NCI-H2227 (cell line): ENCODE results near the gene CITED2.
"Not testable (repeated sequence)": the region's sequence is repeated elsewhere in the genome, so short reads cannot be mapped to it uniquely, and the experiment has no call there.

ENCODE experiments used
- DNase-seq: peaks from one replicate; lab custom pipeline; 2025; ENCODE audit not compliant: unreplicated experiment; lab: John Stamatoyannopoulos, UW

CITED2 gene

GRCh38 chr6:139364982-139365379 lies 9.5 kb downstream of the CITED2 start:
- DNase-seq = no peak

GRCh38 chr6:139364302-139364981 lies 10.0 kb downstream of the CITED2 start:
- peak; percentile 51 for DNase-seq

- DNase-seq = not testable (repeated sequence)
Measured at GRCh38 chr6:139363797-139364196, 10.7 kb downstream of the CITED2 start.

GRCh38 chr6:139363123-139363522 lies 11.3 kb downstream of the CITED2 start:
- DNase-seq = not testable (repeated sequence)

- no peak for DNase-seq
Measured at GRCh38 chr6:139361211-139361610, 13.2 kb downstream of the CITED2 start.

GRCh38 chr6:139356924-139357323 lies 17.5 kb downstream of the CITED2 start:
- DNase-seq = no peak

GRCh38 chr6:139355777-139356445 lies 18.5 kb downstream of the CITED2 start:
- DNase-seq = no peak

- DNase-seq = no peak
Measured at GRCh38 chr6:139355172-139355571, 19.3 kb downstream of the CITED2 start.

- DNase-seq = peak; percentile 80
Measured at GRCh38 chr6:139354189-139354588, 20.3 kb downstream of the CITED2 start.

GRCh38 chr6:139349464-139350020 lies 24.9 kb downstream of the CITED2 start:
- DNase-seq = no peak

- DNase-seq = no peak
Measured at GRCh38 chr6:139346392-139346791, 28.1 kb downstream of the CITED2 start.

- DNase-seq = no peak
Measured at GRCh38 chr6:139344186-139344963, 30.1 kb downstream of the CITED2 start.

GRCh38 chr6:139343052-139343750 lies 31.2 kb downstream of the CITED2 start:
- DNase-seq = no peak

GRCh38 chr6:139341060-139341459 lies 33.4 kb downstream of the CITED2 start:
- DNase-seq = no peak

GRCh38 chr6:139338795-139339194 lies 35.7 kb downstream of the CITED2 start:
- DNase-seq = no peak

GRCh38 chr6:139337830-139338229 lies 36.6 kb downstream of the CITED2 start:
- DNase-seq = no peak

- no peak for DNase-seq
Measured at GRCh38 chr6:139337001-139337400, 37.4 kb downstream of the CITED2 start.

- DNase-seq = peak; percentile 5
Measured at GRCh38 chr6:139336488-139336887, 38.0 kb downstream of the CITED2 start.

- no peak for DNase-seq
Measured at GRCh38 chr6:139335447-139336210, 38.8 kb downstream of the CITED2 start.

GRCh38 chr6:139334806-139335446 lies 39.5 kb downstream of the CITED2 start:
- no peak for DNase-seq
